Body of pancreas (tissue), 4 donors: Measurements from ENCODE around the gene GLIS1.

Source experiments
- CTCF ChIP-seq, 7 experiments: fragments of 450-650 bp in 4 of 7; fragments of 200-600 bp in 3 of 7; sonication (generic) in 3 of 7; IDR thresholded peaks; one replicate each; pipeline ENCODE4 v1.5.1; 2016 to 2019; ENCODE audit warnings: antibody characterized with exemption in 7 of 7
- POLR2A ChIP-seq, 3 donors: fragments of 450-650 bp; IDR thresholded peaks; one replicate each; pipeline ENCODE4 v1.6.1; 2016; ENCODE audit warnings: antibody characterized with exemption in 3 of 3, mild to moderate bottlenecking in 2 of 3

- TF ChIP-seq CTCF (IDR thresholded peaks at IDR 0.05) = no peak
- no peak for TF ChIP-seq POLR2A (IDR thresholded peaks at IDR 0.05)
Observed at GRCh38 chr1:53550201-53550741, 188.7 kb downstream of the GLIS1 start.
